H1 (cell line): ENCODE measurements around the gene LTBP4. TPM values are rescaled to one million over a fixed set of nuclear protein-coding genes. Genes with fewer than 3 reads are reported as not detected.

Experiments
- POU5F1 ChIP-seq: IDR thresholded peaks from 2 replicates; pipeline ENCODE4 v1.6.1; 2011; ENCODE audit warnings: low read depth, mild to moderate bottlenecking, low read length, moderate library complexity
- polyA plus RNA-seq, 7 experiments: library from polyadenylated mRNA; depleted of rRNA in 3 of 7; stranded (reverse) in 5 of 7; unstranded in 2 of 7; fragments of >200 nt in 5 of 7; fragments of 200-250 nt in 2 of 7; gene quantifications; 1 replicate in 5 of 7; 2 replicates in 1 of 7; 4 replicates in 1 of 7; pipeline versions ENCODE4 v1.2.1 to v1.2.3, GENCODE V29; 2011 to 2013; ENCODE audit warnings: missing spikeins in 2 of 7, mixed read lengths in 2 of 7
- total RNA-seq: library from RNA; stranded (reverse); fragmentation: NEBNext Ultra II Directional; extraction: Animal tissue kit (Norgen Biotek cat#: 25700); gene quantifications from 2 replicates; pipeline ENCODE4 v1.2.1, GENCODE V29; 2021

LTBP4 gene
- total and polyA plus RNA-seq, 2 of the 8 experiments (the other 6 are each of a cell fraction or from before 2014, with no cell fraction given) = 54.5 to 77.1 TPM

DNA sequence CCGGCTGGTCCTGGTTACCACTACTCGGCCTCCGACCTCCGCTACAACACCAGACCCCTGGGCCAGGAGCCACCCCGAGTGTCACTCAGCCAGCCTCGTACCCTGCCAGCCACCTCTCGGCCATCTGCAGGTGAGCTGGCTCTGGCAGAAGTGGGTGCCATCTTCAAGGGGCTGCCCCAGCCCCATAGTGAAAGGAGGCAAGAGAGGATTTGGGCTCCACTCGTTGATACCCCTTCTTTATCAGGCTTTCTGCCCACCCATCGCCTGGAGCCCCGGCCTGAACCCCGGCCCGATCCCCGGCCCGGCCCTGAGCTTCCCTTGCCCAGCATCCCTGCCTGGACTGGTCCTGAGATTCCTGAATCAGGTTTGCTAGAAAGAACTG is 7.1 kb downstream of the LTBP4 start (continued):
- no peak for TF ChIP-seq POU5F1
